SK-N-SH (cell line): Measurements from ENCODE around the gene LANCL2.

Experiments used
- CTCF ChIP-seq: fragments of 200-600 bp; sonication (generic); IDR thresholded peaks from 2 replicates; pipeline ENCODE4 v1.6.1; 2017; ENCODE audit warnings: antibody characterized with exemption, mild to moderate bottlenecking, moderate library complexity
- ELF1 ChIP-seq: IDR thresholded peaks from 2 replicates; pipeline ENCODE4 v1.4.0; 2012
- EZH2phosphoT487 ChIP-seq: fragments of 200-600 bp; sonication (generic); IDR thresholded peaks from 2 replicates; pipeline ENCODE4 v1.6.1; 2017; ENCODE audit warnings: low read depth, mixed run types, mild to moderate bottlenecking, antibody characterized with exemption, moderate library complexity, borderline replicate concordance
- POLR2AphosphoS5 ChIP-seq: IDR thresholded peaks from 2 replicates; pipeline ENCODE4 v1.6.1; 2012; ENCODE audit warnings: low read depth, low read length
- RCOR1 ChIP-seq: fragments of 150-350 bp; IDR thresholded peaks from 2 replicates; pipeline ENCODE4 v1.6.1; 2017; ENCODE audit warnings: antibody characterized with exemption, low read length
- RFX5 ChIP-seq: IDR thresholded peaks from 2 replicates; pipeline ENCODE4 v1.6.1; 2012; ENCODE audit warnings: mild to moderate bottlenecking, improper control_type of control experiment, low read length
- SIN3A ChIP-seq: IDR thresholded peaks from 2 replicates; pipeline ENCODE4 v1.6.1; 2012; ENCODE audit warnings: low read depth, mild to moderate bottlenecking, low read length, moderate library complexity, borderline replicate concordance
- TCF12 ChIP-seq: IDR thresholded peaks from 2 replicates; pipeline ENCODE4 v1.4.0; 2012
- YY1 ChIP-seq: IDR thresholded peaks from 2 replicates; pipeline ENCODE4 v1.4.0; 2012; ENCODE audit warnings: low read depth, mild to moderate bottlenecking

GRCh38 chr7:55363386-55364170 is 1.6 kb upstream of the LANCL2 start:
- TF ChIP-seq POLR2AphosphoS5 (no peak), CTCF (no peak), YY1 (no peak), RFX5 (no peak), SIN3A (no peak), ELF1 (no peak), TCF12 (no peak), RCOR1 (no peak), EZH2phosphoT487 (no peak)
